Ovary (tissue), 10 donors: ENCODE measurements around the gene MAGEA12. TPM values are rescaled to one million over a fixed set of nuclear protein-coding genes. Genes with fewer than 3 reads are reported as not detected.
"Not testable (repeated sequence)": the region's sequence is repeated elsewhere in the genome, so short reads cannot be mapped to it uniquely, and the experiment has no call there.

ENCODE experiments used
- DNase-seq, 5 donors: peaks; one replicate each; pipeline ENCODE4 v3.0.0-alpha.2; 2019 to 2020
- H3K27ac ChIP-seq, 2 donors: fragments of 200-600 bp; one replicate each; pipeline versions ENCODE4 v1.5.1 to v1.8.0; 2019 to 2022
- H3K27me3 ChIP-seq: fragments of 200-600 bp; one replicate; pipeline ENCODE4 v1.8.0; 2022
- H3K36me3 ChIP-seq: fragments of 200-600 bp; sonication (generic); one replicate; pipeline ENCODE4 v1.5.1; 2019
- H3K4me1 ChIP-seq: one replicate; pipeline ENCODE4 v1.8.1; 2013; ENCODE audit warnings: mild to moderate bottlenecking, moderate library complexity; ENCODE audit not compliant: insufficient read depth
- H3K4me3 ChIP-seq: fragments of 200-600 bp; sonication (generic); one replicate; pipeline ENCODE4 v1.5.1; 2017
- H3K9me3 ChIP-seq, 2 donors: fragments of 200-600 bp in 1 of 2; sonication (generic) in 1 of 2; one replicate each; pipeline versions ENCODE4 v1.5.1 to v1.8.1; 2013 to 2019; ENCODE audit warnings: mild to moderate bottlenecking in 1 of 2, moderate library complexity in 1 of 2
- CTCF ChIP-seq, 3 donors: fragments of 450-650 bp in 2 of 3; fragments of 200-600 bp in 1 of 3; IDR thresholded peaks; one replicate each; pipeline versions ENCODE4 v1.5.1 to v1.8.0; 2016 to 2022; ENCODE audit warnings: antibody characterized with exemption in 3 of 3, mild to moderate bottlenecking in 1 of 3
- WGBS, 3 donors: extraction: QIAGEN DNeasy Blood & Tissue Kit in 1 of 3; methylation state at CpG; one replicate each; pipeline versions ENCODE4 v1.1.5 to v1.1.7; 2013 to 2017; 5-methylcytosine and 5-hydroxymethylcytosine counted together
- intact Hi-C, 4 donors: fragments of 100-400 bp; cut with DNase I; formaldehyde crosslinking; loops; one replicate each; pipeline versions ENCODE4 v1.11.0 to v1.15.1; 2022 to 2023
- long read RNA-seq, 3 donors: library from polyadenylated mRNA in 2 of 3; unstranded in 2 of 3; transcript quantifications; one replicate each; pipeline ENCODE4 v2.0.0 and lab custom pipeline, GENCODE V29; 2021 to 2026
- polyA plus RNA-seq, 2 donors: library from polyadenylated mRNA; stranded (reverse); fragments of 200-250 nt in 1 of 2; fragments of 350-450 nt in 1 of 2; fragmentation: Illumina TruSeq in 1 of 2; extraction: RNeasy Lipid Tissue Mini Kit (QIAGEN cat#74804) in 1 of 2; gene quantifications; one replicate each; pipeline ENCODE4 v1.2.3, GENCODE V29; 2013 to 2014
- total RNA-seq, 7 donors: library from RNA; depleted of rRNA in 2 of 7; stranded (reverse); fragments of >200 nt in 2 of 7; fragmentation: NEBNext Ultra II Directional in 3 of 7; extraction: Animal tissue kit (Norgen Biotek cat#: 25700) in 3 of 7; gene quantifications; one replicate each; pipeline versions ENCODE4 v1.1.0 to v1.2.4, GENCODE V29; 2016 to 2023
- donor health status: DM: no; HTN: no; CAD: no; lungs with moderate emphysema.
- donor health status: DM: no; HTN: no; CAD: no.
- donor health status: Bipolar disorder and iron deficiency.
- donor health status: DM: yes; HTN: yes; CAD: no.
- donor health status: DM: no; HTN: no; CAD: no.
- donor health status: DM: yes; HTN: yes; CAD: no.

Gene MAGEA12
- not detected for total RNA-seq
- polyA plus RNA-seq = not detected
- long read RNA-seq, donor 1 = 0 reads
- long read RNA-seq, donor 2 = 0 reads
- long read RNA-seq, donor 3 = 0 reads

GRCh38 chrX:152733261-152733975, at the start of gene MAGEA12, which contains the start of gene CSAG1:
MAGEA12 (plus strand) TSS chrX:152733757; CDS start chrX:152736162, 2,405 bp downstream.
CSAG1 (minus strand) TSS chrX:152733721; CDS start chrX:152732460, 1,261 bp downstream.
- H3K27me3 ChIP-seq = no peaks in the 10 kb centered on the region
- H3K4me1 ChIP-seq = no peaks in the 10 kb centered on the region
- H3K36me3 ChIP-seq = no peaks in the 10 kb centered on the region
- WGBS, 3 donors = 83 to 90% (median 88%) methylated on average over 16 to 20 of the region's 21 CpGs
- DNase-seq = peak in 2 of 5 donors; percentile 8 to 19
- TF ChIP-seq CTCF (IDR thresholded peaks at IDR 0.05) = no peak
- H3K9me3 ChIP-seq = no peaks in the 10 kb centered on the region
- H3K4me3 ChIP-seq = no peak within 1 kb of the TSS
- no peak within 1 kb of the TSS for H3K27ac ChIP-seq
- intact Hi-C loops = no loop called here

GRCh38 chrX:152697952-152698931, 35.3 kb upstream of the MAGEA12 start, which contains the start of gene MAGEA3:
MAGEA3 (plus strand) TSS chrX:152698794; CDS start chrX:152700833, 2,039 bp downstream.
- H3K27me3 ChIP-seq, H3K36me3 ChIP-seq, DNase-seq, H3K9me3 ChIP-seq, H3K4me3 ChIP-seq, H3K27ac ChIP-seq, intact Hi-C loops, H3K4me1 ChIP-seq: not testable (repeated sequence)
- WGBS, 3 donors = 71 to 78% methylated on average over 6 to 7 of the region's 34 CpGs; no CpG with 5 or more reads in 1 of the 3 donors

- H3K36me3 ChIP-seq, intact Hi-C loops, H3K4me1 ChIP-seq, H3K27ac ChIP-seq, H3K27me3 ChIP-seq, H3K4me3 ChIP-seq, H3K9me3 ChIP-seq: not testable (repeated sequence)
- WGBS, 3 donors = 86 to 100% (median 87%) methylated on average over 3 to 4 of the region's 5 CpGs
- DNase-seq = peak in 1 of 5 donors; percentile 3
Measured at GRCh38 chrX:152700390-152700789, 33.2 kb upstream of the MAGEA12 start.

- H3K9me3 ChIP-seq, intact Hi-C loops, DNase-seq, H3K36me3 ChIP-seq, H3K27me3 ChIP-seq, H3K4me1 ChIP-seq, H3K27ac ChIP-seq, H3K4me3 ChIP-seq: not testable (repeated sequence)
- WGBS, 3 donors = 66 to 83% (median 78%) methylated on average over 4 to 5 of the region's 7 CpGs
Measured at GRCh38 chrX:152706500-152706899, 27.1 kb upstream of the MAGEA12 start.

GRCh38 chrX:152709173-152709572, 24.4 kb upstream of the MAGEA12 start, which contains the start of gene CSAG2:
CSAG2 (minus strand) TSS chrX:152709273; CDS start chrX:152709112, 161 bp downstream.
- H3K4me3 ChIP-seq, intact Hi-C loops, H3K36me3 ChIP-seq, H3K27ac ChIP-seq, H3K4me1 ChIP-seq, DNase-seq, H3K9me3 ChIP-seq, H3K27me3 ChIP-seq: not testable (repeated sequence)
- WGBS, 3 donors = no CpG with 5 or more reads among the region's 2 CpGs

GRCh38 chrX:152713195-152713594, 20.4 kb upstream of the MAGEA12 start:
- H3K4me1 ChIP-seq, H3K27me3 ChIP-seq, H3K4me3 ChIP-seq, H3K9me3 ChIP-seq, DNase-seq, H3K27ac ChIP-seq, intact Hi-C loops, H3K36me3 ChIP-seq: not testable (repeated sequence)
- no CpG with 5 or more reads among the region's 5 CpGs for WGBS, 3 donors

- H3K27me3 ChIP-seq, DNase-seq, H3K9me3 ChIP-seq, H3K36me3 ChIP-seq, H3K4me3 ChIP-seq, H3K4me1 ChIP-seq, intact Hi-C loops, H3K27ac ChIP-seq: not testable (repeated sequence)
- no CpG with 5 or more reads among the region's 35 CpGs for WGBS, 3 donors
Measured at GRCh38 chrX:152713815-152714787, 19.5 kb upstream of the MAGEA12 start, which contains the start of gene MAGEA2B. MAGEA2B (plus strand) TSS chrX:152714628; CDS start chrX:152717107, 2,479 bp downstream.
